Measurements from ENCODE around the gene CRYBB2. TPM values are rescaled to one million over a fixed set of nuclear protein-coding genes. Genes with fewer than 3 reads are reported as not detected.
"Not testable (repeated sequence)": the region's sequence is repeated elsewhere in the genome, so short reads cannot be mapped to it uniquely, and the experiment has no call there.

Gene CRYBB2
- total RNA-seq, 1 donor from 2014 or later: not detected

- intact Hi-C loops (cut with DNase I): no loop called here
- DNase-seq (ENCODE audit: missing footprints) (no peak), ATAC-seq (no peak)
These were observed 23.1 kb upstream of the CRYBB2 start for GRCh38 chr22:25196326-25196725.

DNA sequence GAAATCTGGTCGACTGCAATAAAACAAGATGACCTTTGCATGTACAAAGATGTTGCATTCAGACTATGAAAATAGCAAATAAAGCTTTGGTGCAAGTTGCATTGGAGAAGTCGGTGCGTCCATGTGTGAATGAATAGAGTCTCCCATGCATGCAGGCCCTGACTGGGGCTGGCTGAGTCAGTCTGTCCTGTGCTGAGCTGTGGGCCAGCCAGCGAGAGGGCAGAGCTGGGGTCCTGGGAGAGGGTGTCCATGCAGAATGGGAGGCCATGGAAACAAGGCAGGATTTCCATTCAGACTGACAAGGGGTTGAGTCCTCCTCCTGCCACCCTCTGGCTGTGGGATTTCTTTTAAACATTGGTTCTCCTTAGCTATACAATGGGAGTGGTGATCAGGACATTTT lies 22.1 kb upstream of the CRYBB2 start:
- intact Hi-C loops (cut with DNase I): no loop called here

DNA sequence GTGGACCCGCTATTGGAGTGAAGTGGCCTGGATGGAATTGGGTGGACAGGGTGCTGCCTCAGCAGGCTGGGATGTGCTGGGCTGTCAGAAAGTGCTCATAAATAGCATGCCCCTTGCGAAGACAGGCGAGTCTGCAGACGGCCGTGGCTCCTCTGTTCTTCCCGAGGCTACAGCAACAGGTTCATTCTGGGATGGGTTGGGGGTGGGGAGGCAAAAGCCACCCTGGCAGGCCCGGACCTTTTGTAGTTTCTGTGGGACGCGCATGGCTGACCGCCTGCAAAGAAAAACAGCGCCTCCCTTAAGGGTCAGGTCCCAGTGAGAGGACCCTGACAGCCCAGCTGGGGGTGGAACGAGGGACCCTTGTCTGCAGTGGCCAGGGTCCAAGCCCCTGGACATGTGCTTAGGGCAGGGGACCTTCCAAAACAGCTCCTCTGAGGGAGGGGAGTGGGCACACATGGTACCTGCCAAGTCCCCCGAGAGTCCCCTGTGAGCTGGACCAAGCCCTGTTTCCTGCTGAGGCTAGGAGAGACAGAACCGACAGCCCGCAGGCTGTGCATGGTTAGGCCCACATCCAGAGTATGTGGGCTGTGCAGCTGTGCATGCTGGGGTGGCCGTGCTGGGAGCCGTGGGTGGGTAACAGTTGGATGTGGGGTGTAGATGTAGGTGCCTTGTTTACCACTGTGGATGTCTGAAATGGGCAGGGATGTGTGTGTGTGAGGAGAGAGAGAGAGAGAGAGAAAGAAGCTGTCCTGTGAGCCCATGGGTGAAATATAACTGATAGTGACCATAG lies 19.5 kb upstream of the CRYBB2 start, which contains the start of gene CRYBB3:
Gene CRYBB3, plus strand, starts transcription at position 128 of the 790 bp plus-strand sequence. CDS start 1,539 bp downstream, outside the sequence.
- DNase-seq (ENCODE audit: missing footprints) (no peak), ATAC-seq (no peak)
- intact Hi-C loops (cut with DNase I): no loop called here

More for the DNA sequence above, 22.1 kb upstream of the CRYBB2 start:
- ATAC-seq (no peak), DNase-seq (ENCODE audit: missing footprints) (no peak)

DNA sequence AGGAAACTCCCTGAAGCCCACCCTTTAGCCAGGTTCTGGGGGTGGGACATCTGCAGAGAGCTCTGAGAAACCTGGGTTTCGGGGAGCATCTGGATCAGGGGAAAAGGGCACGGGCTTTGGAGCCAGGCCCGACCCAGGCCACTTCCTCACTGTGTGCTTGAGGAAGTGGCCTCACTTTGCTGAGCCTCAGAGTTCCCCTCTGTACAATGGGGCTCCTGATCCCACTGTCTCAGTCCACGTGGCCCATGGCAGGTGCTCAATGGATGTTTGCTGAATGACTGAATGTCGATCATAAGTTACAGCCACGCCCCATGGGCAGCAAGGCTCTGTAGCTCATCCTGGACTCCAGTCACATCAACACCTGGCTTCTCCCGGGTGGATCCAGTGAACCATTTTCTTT lies 18.5 kb upstream of the CRYBB2 start:
- ATAC-seq: no peak
- intact Hi-C loops (cut with DNase I): no loop called here

DNA sequence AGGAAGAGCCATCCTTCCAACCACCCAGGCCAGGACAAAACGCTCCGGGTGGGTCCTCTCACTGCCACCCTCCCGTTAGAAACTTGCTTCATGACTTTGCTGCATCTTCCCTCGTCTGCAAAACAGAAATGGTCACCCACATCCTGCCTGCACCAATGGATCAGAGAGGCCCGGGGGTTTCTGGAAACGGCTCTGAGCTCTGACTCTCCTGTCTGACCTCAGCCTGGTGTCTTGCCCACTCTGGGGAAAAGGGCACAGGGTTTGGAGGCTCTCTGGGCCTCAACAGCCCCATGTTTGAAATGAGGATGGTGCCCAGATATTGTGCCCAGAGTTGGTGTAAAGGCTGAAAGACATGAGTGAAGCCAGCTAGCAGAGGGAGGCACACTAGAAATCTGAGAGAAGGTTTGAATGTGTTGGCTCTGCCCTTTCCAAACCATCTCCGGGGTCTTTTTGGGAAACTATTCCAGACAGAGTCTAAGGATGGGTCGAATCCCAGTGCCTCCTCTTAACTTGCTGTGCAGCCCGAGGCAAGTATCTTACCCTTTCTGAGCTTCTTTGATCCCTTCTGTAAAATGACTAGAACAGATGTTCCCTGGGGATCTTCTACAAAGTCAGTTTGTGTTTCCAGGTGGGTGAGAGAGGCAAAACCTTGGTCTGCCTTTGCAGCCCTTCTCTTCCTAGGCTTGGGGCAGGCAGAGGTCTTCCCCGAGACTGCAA lies 17.7 kb upstream of the CRYBB2 start:
- DNase-seq (ENCODE audit: missing footprints): no peak
- intact Hi-C loops (cut with DNase I): no loop called here
- ATAC-seq: no peak

More for the DNA sequence above, 18.5 kb upstream of the CRYBB2 start:
- DNase-seq (ENCODE audit: missing footprints): no peak

DNA sequence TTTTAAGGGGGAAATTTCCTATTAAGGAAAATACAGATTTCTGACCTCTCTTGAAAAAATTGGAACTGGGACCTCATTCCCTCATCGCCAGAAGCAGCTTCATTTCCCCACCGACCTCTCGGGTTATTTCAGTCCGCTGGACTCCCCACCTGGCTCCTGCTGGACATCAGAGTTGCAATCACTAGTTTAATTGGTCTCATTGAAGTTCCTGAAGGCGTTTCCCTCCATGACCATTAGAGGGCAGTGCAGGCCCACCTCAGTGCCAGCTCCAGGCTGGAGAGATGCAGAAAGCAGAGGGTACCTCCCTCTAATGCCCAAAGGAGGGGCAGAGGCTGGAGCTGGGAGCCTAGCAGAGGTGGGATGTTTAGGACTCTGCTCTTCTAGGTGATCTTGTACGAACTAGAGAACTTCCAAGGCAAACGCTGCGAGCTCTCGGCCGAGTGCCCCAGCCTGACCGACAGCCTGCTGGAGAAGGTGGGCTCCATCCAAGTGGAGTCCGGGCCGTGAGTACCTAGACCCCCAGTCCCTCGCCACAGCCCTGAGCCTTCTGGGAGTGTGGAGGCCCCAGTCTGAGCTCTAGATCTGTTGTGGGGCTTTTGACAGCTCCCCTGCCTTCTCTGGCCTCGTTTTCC lies 17.0 kb upstream of the CRYBB2 start:
- no peak for DNase-seq (ENCODE audit: missing footprints)
- ATAC-seq: peak; percentile 34
- intact Hi-C loops (cut with DNase I): no loop called here

- intact Hi-C loops (cut with DNase I): no loop called here
- ATAC-seq: no peak
These were observed 16.4 kb upstream of the CRYBB2 start for GRCh38 chr22:25203082-25203481.

GRCh38 chr22:25204547-25204946 lies 14.9 kb upstream of the CRYBB2 start:
- ATAC-seq; DNase-seq (ENCODE audit: missing footprints); intact Hi-C loops (cut with DNase I): not testable (repeated sequence)

More at GRCh38 chr22:25203082-25203481, 16.4 kb upstream of the CRYBB2 start:
- no peak for DNase-seq (ENCODE audit: missing footprints)

GRCh38 chr22:25205847-25206246 lies 13.6 kb upstream of the CRYBB2 start:
- intact Hi-C loops (cut with DNase I): no loop called here
- ATAC-seq (no peak), DNase-seq (ENCODE audit: missing footprints) (no peak)

DNA sequence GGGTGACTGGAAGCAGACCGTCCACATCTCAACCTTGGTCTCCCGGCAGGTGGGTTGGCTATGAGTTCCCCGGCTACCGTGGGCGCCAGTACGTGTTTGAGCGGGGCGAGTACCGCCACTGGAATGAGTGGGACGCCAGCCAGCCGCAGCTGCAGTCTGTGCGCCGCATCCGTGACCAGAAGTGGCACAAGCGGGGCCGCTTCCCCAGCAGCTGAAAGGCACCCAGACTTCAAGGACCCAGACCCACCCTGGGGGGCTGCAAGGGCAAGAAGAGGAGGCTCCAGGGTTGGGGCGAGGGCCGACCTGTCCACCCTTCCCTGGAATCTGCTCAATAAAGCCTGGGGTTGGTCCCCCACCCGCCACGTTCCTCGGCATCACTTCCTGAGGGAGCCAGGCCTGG lies 12.4 kb upstream of the CRYBB2 start:
- intact Hi-C loops (cut with DNase I): no loop called here
- no peak for ATAC-seq
- DNase-seq (ENCODE audit: missing footprints): no peak

DNA sequence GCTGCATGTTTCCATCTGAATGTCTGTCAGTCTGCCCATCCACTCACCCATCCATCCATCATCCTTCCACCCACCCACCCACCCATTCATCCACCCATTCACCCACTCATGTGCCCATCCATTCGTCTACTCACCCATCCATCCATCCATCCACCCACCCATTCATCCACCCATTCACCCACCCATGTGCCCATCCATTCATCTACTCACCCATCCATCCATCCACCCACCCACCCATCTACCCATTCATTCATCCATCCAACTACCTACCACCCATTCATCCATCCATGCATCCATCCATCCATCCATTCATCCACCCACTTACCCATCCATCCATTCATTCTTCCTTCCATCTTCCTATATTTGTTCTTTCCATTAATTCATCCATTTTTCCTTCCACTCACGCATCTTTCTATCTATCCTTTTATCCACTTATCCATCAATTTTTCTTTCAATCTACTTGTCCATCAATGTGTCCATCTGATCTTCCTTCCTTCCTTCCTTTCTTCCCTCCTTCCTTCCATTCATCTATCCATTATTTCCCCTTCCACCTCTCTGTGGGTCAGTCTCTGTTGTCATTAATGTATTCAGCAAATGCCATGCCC lies 11.8 kb upstream of the CRYBB2 start:
- ATAC-seq (no peak), DNase-seq (ENCODE audit: missing footprints) (no peak)
- intact Hi-C loops (cut with DNase I): no loop called here

- ATAC-seq: no peak
- DNase-seq (ENCODE audit: missing footprints): no peak
- intact Hi-C loops (cut with DNase I): no loop called here
These were observed 11.1 kb upstream of the CRYBB2 start for GRCh38 chr22:25208328-25208727.

- intact Hi-C loops (cut with DNase I): no loop called here
- no peak for ATAC-seq
These were observed 10.5 kb upstream of the CRYBB2 start for GRCh38 chr22:25208743-25209505.

DNA sequence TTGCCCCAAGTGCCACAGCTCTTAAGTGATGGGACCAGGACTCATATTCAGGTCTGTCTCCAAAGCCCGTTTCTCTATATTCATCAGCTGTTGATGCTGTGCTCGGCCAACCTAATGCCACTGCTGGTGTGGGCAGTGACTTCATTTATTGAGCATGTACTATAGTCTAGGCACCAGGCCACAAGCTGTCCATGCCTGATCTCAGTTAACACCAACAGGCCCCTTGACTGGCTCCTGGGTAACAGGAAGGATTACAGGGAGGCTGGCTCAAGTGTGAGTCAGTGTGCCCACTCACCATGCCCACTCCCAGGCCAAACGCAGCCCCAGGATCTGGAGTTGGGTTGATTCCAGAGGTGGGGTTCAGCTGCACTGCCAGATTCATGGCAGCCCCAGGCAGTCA lies 8.6 kb upstream of the CRYBB2 start:
- no peak for DNase-seq (ENCODE audit: missing footprints)
- ATAC-seq: no peak
- intact Hi-C loops (cut with DNase I): no loop called here

More at GRCh38 chr22:25208743-25209505, 10.5 kb upstream of the CRYBB2 start:
- no peak for DNase-seq (ENCODE audit: missing footprints)

GRCh38 chr22:25212337-25212736 lies 7.1 kb upstream of the CRYBB2 start:
- intact Hi-C loops (cut with DNase I): no loop called here
- DNase-seq (ENCODE audit: missing footprints) (no peak), ATAC-seq (no peak)

- intact Hi-C loops (cut with DNase I): no loop called here
- ATAC-seq (no peak), DNase-seq (ENCODE audit: missing footprints) (no peak)
These were observed 6.2 kb upstream of the CRYBB2 start for GRCh38 chr22:25213221-25213620.

DNA sequence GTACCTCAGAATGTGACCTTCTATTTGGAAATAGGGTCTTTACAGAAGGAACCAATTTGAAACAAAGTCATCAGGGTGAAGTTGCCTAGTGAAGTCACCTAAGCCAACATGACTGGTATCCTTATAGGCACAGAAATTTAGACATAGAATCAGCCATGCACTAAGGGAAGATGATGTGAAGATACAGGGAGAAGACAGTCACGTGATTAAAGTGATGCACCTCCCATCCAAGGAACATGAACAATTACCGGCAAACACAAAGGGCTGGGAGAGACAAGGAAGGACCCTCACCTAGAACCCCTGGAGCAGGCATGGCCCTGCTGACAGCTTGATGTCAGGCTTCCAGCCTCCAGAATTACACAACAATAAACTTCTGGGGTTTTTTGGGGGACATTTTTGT lies 3.2 kb upstream of the CRYBB2 start:
- DNase-seq (ENCODE audit: missing footprints) (no peak), ATAC-seq (no peak)
- intact Hi-C loops (cut with DNase I): no loop called here

DNA sequence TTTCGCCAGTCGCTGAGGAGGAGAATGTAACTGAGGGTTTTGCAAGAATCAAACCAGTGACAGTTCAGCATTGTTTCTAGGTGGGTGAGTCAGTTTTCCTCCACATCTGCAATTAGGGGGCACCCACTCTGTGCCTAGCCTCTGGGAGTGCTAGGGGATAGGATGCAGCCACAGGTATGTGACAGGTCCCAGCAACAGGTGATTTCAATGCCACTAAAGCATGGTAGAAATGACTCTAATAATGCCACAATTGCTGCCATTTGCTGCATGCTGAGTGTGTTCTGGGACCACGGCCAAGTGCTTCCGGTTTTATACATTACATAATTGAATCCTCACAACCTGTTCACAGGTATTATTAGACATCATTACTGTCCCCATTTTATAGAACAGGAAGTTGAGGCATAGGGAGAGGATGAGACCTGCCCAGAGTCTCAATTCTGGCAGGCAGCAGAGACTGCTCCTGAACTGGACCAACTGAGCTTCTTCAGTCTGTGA lies 556 bp downstream of the CRYBB2 start:
- ATAC-seq (no peak), DNase-seq (ENCODE audit: missing footprints) (no peak)
- intact Hi-C loops (cut with DNase I): no loop called here

All from Right ventricle myocardium inferior (tissue), 1 donor.